Left renal pelvis (tissue), 4 donors: ENCODE results near the gene CLSTN2. TPM values are rescaled to one million over a fixed set of nuclear protein-coding genes. Genes with fewer than 3 reads are reported as not detected.

Source experiments
- DNase-seq, 4 donors: peaks; one replicate each; pipeline ENCODE4 v3.0.0-alpha.2; 2013; ENCODE audit warnings: low read depth in 4 of 4, low spot score in 3 of 4
- polyA plus RNA-seq, 4 donors: library from polyadenylated mRNA; unstranded; fragments of 120-200 nt; gene quantifications; one replicate each; pipeline ENCODE4 v1.2.1, GENCODE V29; 2013; ENCODE audit not compliant: insufficient read length in 4 of 4

Gene CLSTN2
- polyA plus RNA-seq: 1 to 10 TPM; 1.1 to 6.1 (median 2.1) TPM

DNA sequence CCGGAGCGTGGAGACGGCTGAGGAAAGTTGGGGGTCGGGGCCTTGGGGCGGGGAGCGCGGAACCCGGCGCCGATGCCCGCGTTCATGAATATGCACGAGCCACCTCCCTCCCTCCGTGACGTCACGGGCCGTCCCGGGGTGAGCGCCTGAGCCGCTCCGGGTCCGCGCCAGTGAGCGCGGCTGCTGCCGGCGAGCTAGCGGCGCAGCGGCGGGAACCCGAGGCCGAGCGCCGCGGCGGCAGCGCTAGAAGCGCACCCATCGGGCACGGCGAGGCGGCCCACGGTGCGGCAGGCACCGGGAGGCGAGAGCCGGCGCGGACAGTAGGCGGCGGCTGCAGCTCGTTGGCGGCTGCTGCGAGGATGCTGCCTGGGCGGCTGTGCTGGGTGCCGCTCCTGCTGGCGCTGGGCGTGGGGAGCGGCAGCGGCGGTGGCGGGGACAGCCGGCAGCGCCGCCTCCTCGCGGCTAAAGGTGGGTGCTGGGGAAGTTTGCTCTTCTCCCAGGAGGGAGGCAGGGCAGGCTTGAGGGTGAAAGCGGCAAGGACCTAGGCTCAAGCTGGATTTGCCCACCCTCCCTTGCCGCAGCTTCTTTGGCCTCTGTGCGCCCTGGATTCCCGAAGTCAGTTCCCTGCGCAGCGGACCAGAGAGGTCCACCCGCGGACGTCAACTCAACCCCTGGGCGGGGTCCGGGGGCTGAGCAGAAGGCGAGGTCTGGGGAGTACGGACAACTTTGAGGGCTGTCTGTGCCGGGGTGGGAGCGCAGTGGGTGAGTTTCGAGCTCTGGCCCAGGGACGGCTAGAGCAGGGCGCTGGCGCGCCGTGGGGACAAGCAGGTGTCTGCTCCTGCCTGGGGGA, at the start of gene CLSTN2:
CLSTN2 (plus strand) TSS at position 170 of the 850 bp plus-strand sequence.
- DNase-seq: peak in 3 of 4 donors; percentile 45 to 62 (median 61)

DNA sequence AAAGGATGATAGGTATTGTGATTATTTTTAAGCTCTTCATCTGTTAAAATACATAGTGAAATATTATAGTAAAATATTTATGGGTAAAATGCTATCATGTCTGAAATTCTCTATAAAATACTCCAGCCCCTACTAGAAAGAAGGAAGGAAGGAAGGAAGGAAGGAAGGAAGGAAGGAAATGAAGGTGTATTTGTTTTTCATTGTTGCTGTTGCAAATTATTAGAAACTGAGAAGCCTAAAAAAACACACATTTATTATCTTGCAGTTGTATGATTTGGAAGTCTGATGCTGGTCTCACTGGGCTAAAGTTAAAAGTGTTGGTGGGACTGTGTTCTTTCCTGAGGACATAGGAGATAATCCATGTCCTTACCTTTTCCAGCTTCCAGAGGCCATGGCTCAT, 47.6 kb upstream of the CLSTN2 start:
- DNase-seq: no peak

DNA sequence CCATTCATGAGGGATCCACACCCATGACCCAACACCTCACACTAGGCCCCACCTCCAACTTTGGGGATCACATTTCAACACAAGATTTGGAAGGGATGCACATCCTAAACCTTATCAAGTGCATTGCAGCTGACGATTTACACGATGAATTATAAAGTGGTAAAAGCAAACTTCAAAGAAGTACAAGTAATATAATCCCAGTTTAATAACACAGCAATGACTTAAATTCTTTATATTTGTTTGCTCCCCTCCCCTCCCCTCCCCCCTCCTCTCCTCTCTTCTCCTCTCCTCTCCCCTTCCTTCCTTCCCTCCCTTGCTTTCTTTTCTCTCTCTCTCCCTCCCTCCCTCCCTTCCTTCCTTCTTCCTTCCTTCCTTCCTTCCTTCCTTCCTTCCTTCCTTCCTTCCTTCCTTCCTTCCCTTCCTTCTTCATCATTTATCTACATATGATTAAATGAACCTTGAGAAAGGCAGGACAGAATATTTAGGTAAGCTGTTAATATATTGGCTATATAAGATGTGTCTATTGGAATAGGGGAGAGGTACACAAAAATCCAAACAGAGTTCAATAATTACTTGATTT, 46.3 kb upstream of the CLSTN2 start:
- DNase-seq: no peak

DNA sequence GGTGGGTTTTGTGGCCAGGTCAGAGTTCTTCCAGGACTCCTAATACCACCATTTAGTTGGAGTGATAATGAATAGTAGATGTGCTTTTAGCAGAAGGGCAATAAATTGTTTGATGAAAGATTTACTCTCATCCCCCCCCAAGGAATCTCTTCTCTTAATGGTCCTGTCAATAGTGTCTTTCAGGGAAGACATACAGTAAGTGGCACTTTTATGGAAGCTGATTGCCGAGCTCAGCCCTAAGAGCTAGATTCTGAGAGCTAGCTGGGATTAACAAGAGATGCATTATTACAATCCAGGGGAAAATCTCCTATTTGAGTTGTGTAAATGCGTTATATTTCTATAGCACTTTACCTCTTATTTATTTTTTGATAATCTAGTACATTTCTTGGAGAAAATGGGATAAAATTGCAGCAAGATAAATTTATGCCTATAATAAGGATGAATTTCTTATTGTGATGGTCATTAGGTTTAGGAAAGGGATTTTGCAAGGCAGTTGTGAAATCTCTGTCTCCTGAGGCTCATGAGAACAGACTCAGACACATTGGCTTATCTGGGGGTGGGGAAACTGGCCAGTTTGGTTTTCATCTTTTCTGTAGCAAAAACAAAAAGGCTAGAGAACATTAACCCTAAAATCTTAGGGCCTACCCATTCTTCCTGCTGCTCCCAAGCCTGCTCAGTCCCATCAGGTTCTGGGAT, 41.6 kb upstream of the CLSTN2 start:
- DNase-seq: no peak

DNA sequence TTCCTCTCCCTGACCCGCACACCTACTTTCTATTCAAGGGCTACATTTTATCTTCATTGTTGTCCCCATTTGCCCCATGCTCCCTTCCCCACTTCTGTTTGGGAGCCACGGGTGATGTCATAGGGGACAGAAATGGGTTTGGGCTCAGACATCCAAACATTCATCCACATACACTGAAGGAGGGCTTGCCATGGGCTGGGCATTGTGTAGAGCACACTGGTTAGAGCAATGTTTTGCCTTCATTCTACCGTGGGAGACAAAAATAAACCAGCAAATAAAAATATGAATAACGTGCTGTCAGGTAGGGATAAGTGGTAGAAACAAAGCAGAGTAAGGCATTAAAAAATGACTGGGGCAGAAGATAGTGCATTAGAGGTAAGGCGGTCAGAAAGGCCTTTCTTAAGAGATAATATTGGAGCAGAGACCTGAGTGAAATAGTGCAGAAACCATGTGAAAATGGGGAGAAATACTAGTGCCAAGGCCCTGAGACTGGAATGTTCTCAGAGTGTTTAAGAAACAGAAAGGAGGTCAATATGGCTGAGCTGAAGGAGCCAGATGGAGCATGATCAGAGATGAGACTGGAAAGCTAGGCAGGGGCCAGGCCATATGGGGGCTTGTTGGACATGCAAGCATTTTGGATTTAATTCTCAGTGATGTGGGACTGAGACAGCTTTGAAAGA, 40.9 kb upstream of the CLSTN2 start:
- no peak for DNase-seq

DNA sequence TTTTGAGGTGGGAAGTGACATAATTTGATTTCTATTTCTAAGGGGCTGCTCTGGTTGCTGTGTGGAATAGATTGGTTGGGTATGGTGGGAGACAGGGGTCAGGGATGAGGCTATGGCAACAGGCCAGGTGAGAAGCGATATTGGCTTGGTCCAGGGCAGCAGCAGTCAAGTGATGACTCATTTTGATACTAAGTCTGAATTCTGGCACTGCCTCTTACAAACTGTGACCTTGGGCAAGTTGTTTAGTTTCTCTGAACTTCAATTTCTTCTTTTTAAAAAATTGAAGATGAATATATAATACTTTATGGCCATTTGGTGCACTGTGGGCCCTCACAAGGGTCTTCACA, 40.4 kb upstream of the CLSTN2 start:
- no peak for DNase-seq

DNA sequence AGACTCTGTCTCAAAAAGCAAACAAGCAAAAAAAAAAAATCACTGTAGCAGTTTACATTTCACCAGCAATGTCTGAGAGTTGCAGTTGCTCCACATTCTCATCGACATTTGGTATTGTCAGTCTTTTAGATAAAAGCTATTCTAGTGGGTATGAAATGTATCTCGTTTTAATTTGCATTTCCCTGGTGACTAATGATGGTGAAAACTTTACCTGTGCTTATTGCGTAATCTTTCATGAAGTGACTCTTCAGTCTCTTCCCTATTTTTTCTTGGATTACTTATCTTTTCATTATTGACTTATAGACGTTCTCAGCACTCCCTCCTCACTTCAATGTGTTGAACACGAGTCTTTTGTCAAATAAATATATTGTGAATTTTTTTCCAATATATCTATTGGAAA, 37.2 kb upstream of the CLSTN2 start:
- DNase-seq: no peak

DNA sequence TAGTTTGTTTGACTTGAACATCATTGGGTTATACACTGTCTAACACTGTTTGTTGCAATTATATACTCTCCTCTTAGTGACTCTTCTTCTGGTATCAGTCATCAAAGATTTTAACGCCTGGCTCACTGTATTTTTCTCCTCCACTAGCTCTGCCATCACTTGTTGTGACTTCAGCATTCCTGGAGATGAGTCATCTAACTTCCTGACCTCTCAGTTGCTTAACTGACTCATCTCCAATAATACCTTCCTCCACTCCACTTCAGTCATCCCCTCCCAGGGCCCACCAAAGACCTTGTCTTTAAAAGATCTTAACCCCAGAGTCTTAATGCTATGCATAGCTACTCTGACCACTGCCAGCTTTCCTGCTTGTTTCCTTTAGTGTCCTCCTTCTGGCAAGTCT, 28.6 kb upstream of the CLSTN2 start:
- DNase-seq: no peak

DNA sequence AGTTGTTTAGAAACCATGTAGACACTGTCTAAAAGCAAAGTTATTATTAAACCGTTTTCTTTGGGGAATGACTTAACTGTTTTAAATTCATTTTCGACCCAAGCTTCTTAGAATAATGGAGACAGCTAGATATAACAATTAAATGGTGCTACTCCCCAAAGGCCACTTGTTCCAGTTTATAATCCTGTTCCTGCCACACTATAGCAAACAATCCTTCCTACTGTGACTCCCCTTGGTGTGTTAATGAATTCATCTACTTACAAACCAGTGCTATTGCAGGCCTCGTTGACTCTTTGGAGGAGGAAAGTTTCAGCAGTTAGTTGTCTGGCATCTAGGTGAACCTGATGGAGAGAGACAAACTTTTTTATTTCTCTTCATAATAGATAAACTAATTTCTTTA, 25.2 kb upstream of the CLSTN2 start:
- no peak for DNase-seq

DNA sequence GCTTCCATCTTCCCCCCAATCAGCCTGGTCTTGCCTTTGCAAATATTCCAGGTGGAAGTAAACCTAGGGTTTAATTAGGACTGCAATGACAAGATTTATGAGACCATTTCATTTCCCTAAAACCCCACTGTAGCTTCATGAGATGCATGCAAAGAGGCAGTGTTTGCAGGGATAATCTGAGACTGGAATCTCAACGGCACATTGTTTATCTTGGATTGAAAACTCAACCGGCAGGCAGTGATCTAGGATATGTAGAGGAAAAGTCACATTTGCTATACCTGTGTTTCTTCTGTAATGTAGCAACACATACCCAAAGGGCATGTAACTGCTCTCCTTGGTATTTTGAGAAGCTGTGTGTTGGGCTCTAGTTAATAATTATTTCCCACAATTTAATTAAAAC, 18.7 kb upstream of the CLSTN2 start:
- DNase-seq: no peak

DNA sequence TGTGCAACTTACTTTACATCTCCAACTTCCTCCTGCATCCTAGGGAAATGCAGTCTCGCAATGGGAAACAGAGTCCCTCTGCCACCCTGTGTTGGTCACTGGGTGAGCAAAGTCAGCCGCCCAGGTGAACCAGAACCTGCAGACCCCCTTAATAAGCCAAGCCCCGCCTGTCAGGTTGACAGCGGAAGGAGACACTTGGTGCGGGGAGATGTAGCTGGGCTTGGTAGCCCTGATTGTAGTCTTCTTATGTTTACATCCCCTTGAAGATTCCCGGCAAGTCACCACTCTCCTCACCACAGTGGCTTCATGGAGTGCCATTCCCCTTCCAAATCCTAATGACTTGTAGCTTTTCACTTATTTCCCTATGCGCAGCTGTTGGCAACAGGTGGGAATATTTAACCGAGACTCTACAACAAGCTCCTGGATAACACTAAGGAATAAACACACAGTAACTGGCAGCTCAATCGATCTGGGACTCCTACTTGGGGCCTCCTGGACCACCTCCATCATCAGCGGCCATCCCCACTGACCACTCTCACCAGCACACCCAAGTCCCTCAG, 17.7 kb upstream of the CLSTN2 start:
- DNase-seq: no peak

DNA sequence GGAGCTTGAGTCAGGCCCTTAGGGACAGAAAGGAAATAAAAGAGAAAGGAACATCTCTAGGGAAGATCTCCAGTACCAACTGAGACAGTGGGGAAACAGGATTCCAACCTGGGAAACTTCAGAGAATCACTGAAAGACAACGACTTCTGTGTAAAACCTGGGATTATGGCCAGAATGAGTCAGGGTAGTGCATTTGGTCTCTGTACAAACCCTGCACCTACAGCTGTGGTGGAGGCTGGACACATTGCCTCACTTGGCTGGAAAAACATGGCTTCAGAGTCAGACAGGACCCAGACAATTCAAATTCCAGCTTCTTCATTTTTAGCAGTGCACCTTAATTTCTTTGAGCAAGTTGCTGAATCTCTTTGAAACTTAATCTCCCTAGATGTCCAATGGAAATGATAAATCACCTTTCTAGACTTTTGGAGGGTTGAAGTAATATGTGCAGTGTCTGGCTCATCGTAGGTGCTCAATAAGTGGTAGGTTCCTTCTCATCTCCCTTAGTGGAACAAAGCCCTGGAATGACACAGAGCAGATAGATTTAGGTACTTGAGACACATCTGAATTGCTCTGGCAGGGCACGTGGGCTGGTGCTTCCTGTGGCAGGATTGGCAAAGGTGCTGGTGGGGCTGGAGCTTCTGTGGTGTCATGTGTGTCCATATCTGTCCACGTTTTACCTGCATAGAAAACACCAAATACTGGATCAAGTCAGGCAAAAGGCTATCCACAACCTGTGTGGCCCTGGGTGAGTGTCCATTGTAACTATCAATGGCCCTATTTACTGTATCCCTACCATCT, 6.1 kb upstream of the CLSTN2 start:
- no peak for DNase-seq

DNA sequence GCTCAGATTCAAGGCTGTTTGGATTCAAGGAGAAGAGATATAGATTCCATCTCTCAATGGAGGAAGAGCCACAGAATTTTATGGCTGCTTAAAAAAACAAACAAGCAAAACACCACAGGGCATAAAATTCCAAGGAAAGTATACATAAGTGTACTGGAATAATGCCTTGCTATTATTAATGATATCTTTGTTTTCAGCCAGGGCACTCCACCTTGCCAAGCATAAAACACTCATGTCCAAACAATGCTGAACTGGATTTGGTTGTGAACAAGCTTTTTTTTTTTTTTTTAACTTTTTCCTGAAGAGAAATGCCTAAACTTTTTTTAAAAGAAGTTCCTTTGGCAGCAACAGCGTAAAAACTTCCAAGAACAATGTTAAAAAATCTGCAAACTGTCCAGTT, 4.8 kb upstream of the CLSTN2 start:
- no peak for DNase-seq

DNA sequence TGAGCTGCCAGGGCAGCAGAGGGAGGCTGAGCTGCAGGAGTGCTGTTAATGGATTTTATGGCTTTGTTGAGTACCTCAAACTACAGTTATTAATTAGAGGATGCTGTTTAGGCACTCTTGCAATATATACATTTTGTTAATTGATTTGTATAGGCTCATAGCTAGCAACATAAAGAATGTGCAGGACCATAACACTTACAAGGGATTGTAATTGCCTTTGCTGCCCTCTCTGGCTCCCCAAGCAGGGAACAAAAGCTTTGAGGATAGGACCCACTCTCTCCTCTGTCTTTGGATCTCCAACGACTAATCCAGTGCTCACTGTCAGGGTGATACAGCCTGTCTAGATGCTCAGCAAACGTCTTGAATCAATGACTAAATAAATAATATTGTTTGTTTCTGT, 1.2 kb upstream of the CLSTN2 start:
- no peak for DNase-seq

DNA sequence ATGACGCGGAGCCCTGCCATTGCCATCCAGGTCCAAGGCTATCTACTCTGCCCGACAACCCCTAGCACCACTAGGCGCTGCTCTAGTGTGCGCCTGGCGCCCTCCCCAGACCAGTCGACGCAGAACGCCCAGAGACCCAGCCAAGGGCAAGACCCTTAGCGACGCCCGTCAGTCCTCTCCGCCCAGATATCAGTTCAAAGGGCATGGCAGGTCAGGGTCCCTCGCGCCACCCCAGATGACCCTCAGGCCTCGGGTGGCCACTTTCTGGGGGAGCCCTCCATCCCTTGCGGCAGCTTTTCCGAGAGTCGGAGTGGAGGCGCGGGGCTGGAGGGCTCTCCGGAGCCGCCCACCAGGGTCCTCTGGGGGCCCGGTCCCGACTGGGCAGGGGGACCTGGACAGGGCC, 371 bp upstream of the CLSTN2 start:
- DNase-seq: peak in 1 of 4 donors; percentile 29

DNA sequence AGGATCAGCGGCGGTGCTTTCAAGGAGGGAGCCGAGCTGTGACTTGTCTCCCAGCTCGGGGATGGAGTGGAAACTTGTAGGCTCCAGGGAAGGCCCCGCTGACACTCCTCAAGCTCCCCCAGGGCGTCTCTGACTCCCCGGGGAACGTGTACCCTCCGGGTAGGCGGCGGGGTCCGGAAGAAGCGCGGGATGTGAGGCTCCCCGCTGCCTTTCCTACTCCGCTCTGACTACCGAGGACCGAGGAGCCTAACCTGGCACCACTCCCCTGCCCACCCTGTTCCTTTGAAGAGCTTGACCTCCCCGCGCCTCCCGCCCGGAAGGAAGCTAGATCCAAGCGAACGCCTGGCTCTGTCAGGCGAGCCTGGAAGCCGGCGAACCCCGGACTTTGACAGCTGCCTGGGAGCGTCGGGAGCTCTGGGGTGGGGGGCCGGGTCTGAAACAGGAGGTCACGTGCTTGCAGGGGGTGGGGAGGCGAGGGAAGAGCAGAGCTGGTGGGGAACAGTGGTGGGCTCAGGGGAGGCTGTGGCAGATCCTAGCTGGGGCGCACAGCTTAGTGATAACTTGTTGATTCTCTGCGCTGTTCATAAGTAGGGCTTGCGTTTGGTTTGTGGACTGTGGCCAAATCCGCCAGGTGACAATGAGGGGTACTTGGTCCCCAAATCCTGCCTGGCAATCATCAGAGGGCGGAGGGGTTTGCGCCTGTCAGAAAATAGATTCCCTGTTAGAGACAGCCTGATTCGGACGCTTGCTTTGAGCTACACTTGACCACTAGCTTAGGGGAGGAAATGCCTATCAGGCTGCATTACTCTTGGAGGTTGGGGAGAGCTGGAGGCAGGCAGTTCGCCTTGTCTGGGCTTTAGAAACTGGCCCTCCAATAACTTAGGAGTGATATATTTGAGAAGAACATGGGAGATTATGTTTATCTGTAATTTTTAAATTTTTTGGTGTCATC, 1.2 kb downstream of the CLSTN2 start:
- peak in 1 of 4 donors; percentile 36 for DNase-seq

DNA sequence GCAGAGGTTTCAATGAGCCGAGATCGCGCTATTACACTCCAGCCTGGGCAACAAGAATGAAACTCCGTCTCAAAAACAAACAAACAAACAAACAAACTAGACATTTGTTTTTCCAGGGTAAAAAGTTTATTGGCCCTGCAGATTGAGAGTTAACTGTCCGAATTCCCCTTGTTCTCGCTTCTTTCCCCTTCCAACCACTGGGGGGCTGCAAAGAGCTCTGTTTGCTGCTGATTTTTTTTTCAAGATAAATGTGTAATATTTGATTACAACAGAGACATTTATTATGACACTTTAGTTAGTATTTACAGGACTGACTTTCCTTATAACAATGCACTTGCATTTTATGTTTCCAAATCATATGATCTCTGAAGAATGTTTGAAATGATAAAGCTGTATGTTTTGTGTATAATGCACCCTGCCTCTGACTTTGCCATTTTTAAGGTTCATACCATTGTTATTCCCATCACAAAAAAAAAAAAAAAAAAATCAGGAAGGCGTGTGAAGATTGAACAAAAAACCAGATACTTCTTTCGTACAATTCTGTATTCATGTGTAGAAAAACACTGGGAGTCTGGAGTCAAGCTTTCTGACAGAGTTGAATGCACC, 2.8 kb downstream of the CLSTN2 start:
- DNase-seq: no peak

DNA sequence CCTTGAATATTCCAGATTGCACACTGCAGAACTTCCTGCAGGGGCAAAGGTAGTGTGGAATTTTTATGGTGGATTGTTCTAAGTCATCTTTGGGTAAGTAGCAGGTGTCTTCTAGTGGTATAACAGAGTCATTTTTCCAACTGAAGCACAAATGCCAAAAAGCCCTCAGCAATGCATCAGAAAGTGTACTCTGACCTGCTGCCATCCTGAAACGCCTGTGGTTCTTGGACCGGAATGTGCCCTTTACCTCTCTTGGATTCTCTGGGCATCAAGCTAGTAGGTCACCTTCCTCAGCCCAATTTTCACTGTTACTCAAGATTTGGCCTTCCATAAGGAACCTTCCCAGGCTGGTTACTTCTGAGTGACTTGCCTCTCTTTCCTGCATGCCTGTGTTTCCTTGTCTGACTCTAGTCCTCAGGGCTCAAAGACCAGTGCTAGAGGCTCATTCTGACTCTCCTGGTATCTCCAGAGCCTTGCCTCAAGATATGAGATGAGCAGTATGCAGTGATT, 4.8 kb downstream of the CLSTN2 start:
- DNase-seq: no peak
